HG03558 (cell line): ENCODE data around the gene INTS6.

Experiments used
- ATAC-seq: cut with Tn5 transposase; IDR thresholded peaks from one replicate; pipeline ENCODE4 v1.9.1; 2021; ENCODE audit warnings: moderate number of reproducible peaks; ENCODE audit not compliant: unreplicated experiment; ENCODE audit errors: extremely low read depth

INTS6 gene

DNA sequence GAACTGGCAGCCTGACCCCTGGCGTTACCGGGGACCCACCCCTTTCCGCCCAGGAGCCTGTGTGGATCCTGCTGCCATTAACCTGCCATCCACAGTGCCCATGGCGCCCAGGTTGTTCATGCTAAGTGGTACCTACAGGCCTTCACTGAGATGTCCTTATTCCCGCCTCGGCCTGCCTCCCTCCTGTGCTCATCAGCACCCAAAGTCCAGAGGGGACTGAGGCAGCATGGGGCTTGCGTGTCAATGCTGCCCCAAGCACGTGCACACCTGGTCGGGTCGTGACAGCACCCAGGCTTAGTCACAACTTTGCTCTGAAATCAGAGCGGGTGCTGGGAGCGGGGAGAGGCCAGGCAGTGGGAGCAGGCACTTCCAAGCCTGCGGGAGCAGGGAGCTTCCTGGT, 3.7 kb upstream of the INTS6 start:
- no peak for ATAC-seq

DNA sequence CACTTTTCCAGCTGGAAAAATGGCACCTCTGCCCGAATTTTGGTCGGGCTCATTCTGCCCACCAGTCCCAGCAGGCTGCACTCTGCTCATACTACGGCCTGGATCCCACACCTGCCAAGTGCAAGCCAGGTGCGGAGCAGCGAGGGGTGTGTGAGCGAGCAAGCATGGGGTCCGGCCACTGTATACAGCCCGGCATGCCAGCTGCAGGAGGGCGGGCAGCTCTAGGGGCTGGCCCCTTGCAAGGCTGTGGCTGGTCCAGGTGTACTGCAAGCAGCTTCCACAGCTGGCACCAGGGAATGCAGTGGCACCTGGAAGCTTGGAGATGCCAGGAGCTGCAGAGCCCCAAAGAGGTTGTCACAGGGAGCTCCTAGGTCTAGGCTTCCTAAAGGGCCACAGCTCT, 2.7 kb upstream of the INTS6 start:
- no peak for ATAC-seq

DNA sequence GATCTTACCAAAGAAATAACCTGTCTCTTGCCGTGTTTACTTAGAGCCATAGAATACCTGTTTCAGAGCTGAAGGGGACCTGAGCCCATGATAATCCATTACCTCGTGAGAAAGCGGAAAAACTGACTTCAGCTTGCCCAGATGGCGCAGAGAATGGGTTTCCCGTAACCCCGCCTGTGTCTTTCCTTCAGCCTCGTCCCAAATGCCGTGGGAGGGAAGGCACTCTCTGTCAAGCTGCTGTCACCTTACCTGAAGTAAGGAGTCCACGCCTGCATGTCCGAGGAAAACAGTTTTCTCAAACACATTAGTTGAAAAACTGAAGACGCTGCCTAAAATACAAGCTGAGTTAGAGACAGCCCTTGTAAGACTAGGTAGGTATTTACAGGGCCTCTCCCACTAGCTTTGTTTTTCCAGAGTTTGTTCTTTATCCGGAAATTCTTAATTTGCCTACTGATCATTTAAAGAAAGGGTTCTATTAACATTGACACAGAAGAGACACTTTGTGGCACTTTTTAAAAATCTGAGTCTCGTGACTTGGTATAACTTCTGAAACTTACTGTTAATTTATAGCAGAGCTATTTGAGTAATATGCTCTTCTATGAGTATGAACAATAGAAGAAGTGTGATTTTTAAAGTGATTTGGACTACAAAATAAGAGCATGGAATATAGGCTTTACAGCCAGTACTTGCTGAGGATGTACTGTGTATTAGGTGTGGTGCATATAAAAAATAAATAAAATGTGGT, 1.3 kb upstream of the INTS6 start:
- ATAC-seq: no peak

DNA sequence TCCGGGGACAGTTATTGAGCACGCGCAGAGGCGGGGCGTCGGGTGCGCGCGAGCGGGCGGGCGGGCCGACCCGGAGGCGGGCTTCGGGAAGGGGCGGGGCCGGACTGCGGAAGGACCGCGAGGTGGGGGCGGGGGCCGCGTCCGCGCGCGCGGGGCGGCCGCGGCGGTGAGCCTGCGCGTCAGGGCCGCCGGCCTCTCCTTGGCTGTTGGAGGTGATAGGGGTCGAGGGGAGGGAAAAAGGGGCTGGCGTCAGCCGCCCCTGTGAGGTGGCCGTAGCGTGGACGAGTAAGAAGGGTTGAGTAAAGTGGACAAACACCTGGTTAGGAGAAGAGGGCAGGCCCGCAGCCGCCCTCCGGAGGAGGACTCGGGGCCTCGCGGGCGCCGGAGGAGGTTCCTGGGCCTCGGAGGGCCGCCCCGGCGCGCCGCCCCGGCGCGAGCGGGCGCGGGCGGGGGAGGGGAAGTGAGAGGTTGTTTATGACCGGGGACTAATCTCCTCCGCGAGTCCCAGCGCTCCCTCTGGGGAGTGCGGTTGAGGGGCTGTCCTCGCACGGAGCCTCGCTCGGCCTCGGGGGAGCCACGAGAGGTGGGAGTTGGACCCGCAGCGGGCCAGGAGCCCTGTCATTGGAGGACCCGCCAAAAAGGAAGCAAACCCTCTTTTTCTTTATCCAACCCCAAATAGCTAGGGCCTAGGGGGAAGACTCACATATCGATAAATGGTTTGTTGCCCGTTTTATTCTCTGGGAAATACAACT, 547 bp upstream of the INTS6 start:
- peak; percentile 30 for ATAC-seq

DNA sequence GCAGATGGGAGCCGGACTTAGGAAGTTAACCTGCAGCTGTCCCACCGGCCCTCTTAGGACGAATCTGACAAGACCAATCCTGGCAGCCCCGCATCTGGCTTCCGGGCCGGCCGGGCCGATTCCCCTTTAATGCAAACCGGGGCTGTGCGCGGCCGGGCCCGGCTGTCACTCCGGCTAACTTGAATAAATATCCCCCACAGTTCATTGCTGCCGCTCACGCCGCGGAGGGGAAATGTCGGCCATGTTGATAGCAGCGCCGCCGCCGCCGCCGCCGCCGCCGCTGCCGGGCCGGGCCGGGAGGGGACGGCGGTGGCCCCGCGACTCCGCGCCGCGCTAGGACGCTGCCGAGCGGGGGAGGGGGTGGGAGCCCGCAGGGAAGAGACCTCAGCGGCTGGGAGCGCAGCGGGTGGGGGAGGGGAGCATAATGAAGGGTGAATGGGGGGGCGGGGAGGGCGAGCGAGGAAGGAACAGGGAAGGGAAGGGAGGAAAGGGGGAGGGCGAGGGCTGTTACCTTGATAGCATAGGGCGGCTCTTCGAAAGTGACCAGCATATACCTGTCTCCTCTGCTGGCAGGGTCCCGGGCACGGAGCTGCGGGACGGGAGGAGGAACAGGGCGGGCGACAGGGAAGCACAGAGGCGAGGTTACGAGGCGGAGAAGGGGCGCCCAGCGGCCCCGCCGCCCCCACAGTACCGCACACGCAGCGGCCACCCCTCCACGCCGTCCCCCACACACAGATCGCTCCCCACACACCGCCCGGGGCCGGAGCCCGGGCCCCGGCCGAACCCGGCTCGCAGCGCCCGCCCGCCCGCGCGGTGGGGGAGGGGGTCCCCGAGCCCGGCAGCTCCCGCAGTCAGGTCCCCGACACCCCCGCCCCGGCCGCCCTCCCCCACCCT, 1.1 kb downstream of the INTS6 start:
- peak; percentile 19 for ATAC-seq

DNA sequence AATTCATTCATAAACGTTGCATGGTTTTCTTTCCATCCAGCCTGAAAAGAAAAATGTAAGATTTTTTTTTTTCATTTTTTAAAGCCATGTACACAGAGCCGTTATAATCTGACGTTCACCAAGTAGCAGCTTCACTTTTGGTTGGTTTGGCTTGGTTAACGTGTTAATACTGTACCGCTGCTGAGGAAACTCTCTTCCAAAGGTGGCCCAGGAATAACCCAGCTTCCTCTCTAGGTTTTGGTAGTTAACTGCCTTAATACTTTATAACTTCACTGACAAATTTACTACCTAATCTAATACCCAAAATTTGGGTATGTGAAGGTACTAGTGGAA, 1.7 kb downstream of the INTS6 start:
- no peak for ATAC-seq

DNA sequence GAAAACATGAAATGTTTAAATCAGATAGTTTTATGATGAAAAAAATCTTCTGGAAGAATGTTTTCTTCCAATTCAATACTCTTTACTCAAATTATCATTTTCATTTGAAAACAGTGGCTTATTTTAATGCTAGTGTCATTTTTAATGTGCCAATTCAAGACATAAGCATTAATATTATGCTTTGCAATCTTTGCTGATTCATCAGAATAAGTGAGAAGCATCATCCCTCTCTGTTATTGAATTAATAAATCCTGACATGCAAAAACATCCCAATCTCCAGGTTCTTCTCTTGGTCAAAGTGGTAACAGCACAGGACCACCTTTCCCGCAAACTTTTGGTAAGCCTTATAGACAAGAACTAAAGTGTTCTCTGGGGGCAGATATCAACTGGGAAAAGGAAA, 3.8 kb downstream of the INTS6 start:
- no peak for ATAC-seq

DNA sequence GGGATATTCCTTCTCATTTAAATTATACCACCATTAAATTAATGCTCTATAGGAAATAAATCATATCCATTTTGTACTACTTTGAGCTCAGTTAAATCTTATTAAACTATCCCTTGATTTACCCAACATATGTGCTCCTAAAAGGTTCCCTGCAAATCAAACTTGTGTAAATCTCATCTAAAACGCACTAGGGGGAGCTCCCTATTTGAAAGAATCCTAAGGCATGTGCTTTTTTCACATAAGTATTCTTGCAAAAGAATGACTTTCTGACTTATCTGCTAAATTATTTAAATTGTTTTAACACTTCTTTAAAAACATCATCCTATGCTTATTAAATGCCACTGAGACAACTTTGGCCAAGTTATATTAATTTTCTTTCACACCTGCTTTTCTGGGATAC, 7.9 kb downstream of the INTS6 start:
- ATAC-seq: no peak

DNA sequence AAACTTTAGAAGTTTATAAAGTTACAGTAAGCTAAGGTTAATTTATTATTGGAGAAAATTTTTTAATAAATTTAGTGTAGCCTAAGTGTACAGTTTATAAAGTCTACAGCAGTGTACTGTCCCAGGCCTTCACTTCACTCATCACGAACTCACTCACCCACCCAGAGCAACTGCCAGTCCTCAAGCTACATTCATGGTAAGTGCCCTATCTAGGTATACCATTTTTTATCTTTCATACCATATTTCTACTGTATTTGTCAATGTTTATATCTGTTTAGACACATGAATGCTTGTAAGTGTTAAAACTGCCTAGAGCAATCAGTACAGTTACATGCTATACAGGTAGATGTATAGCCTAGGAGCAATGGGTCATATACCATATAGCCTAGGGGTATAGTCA, 12.5 kb downstream of the INTS6 start:
- ATAC-seq: no peak

DNA sequence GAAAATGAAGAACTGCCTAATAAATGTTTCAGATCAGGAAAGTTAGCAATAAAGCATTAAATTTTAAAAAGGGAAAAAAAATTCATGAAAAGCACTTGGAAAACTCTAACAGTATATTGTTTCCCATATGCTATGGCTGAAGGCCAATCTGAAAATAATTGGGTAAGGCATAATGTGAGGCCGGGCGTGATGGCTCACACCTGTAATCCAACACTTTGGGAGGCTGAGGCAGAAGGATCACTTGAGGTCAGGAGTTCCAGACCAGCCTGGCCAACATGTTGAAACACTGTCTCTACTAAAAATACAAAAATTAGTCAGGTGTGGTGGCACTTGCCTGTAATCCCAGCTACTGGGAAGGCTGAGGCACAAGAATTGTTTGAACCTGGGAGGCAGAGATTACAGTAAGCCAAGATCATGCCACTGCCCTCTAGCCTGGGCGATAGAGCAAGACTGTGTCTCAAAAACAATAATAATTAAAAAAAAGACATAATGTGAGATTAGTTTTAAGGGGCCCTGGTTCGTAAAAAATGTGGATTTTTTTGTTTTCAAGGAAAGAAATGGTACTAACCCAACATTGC, 15.2 kb downstream of the INTS6 start:
- ATAC-seq: no peak

DNA sequence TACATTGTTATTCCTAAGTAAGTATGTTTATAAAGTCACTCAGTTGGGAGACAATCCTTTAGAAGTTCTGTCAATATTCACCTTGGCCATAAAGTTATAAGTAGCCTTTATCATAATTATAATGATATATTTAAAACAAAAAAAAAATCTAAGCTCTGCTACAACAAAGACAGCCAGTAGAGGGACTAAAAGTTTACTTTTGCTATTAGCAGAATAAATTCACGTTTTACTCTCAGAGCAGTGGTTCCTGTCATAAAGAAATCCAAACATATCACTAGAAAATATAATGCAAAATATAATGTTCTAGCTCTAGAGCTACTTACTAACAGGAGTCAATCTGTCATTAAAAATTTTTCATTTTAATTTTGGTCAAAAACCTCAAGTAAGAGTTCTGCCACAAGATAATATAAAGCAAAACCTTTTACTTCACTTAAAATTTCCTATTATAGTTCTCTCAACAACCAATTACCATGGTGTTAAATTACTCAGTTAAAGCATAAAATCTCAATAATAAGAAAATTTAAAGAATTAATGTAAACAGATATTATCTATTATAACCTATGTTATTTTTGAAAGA, 17.7 kb downstream of the INTS6 start:
- ATAC-seq: no peak

DNA sequence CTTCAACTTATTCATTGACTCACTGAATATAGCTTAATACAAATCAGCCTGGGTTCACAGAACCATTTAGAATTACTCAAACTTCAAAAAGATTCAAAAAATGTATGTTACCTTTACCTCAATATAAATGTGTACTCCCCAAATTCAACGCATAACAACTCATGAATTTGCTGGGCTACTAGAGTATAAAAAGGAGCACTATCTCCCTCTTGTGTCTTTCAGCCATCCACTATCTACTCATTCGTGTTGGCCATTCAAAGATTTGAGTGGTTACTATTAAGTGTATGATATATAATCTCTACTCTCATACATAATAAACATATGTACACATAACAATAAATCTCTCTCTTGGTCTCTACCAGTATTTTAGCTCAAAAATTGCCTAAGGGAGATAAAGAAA, 20.3 kb downstream of the INTS6 start:
- ATAC-seq: no peak

DNA sequence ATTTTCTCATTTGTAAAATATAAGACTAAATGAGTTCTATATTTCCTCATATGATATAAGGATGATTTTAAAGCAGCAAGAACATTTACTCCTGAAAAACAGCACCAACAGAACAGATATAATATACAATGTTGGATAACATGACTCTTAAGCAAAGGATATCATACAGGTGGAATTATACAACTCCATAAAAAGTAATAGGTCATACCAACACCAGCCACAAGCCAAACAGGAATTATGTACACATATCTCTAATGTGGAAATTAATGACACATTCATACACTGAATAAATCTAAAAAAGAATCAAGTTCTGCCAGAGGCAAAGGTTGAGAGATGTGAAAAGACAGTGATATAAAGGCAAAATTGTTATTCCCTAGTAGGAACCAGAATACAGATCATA, 25.9 kb downstream of the INTS6 start:
- ATAC-seq: no peak

DNA sequence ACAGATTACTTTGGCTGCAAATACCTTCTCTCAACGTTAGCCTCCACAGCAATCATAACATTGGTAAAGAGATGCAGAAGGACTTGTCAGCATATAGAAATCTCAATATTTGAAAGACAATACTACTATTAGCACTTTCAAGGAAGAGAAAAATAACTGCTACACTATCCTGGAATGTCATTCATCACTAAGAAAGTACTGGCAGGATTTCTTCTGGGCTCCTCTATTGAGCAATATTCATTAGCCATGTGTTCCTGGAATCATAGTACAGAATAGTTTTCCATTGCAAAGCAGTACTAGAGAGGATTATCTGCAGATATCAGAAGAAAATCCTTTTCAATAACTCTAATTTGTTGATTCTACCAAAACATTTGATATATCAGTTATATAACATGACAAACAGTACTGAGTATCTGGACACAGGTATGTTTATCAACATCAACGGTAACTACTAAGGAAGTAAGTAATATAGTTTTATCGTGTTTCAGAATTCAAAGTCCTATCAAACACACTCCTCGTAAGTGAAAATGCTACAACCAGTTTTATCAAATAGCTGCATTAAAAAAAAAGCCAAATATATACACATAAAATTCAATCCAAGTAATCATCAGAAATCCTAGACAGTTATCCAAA, 27.3 kb downstream of the INTS6 start:
- no peak for ATAC-seq

DNA sequence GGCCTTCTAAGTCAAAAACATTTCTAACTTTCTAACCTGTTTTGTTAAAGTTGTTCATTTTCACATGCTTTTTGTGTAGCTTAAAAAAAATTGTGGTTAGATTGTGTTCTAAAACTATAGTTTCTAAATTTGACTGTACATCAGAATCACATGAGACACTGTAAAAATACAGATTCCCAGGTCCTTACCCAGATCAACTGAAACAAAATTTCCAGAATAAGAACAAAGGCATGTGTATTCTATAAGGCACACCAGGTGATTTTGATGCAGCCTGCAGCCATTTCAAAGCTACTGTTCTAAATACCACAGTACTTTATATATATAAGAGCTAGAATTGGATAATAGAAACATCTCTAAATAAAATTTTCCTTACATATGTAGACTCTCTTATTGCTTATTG, 29.1 kb downstream of the INTS6 start:
- ATAC-seq: no peak

DNA sequence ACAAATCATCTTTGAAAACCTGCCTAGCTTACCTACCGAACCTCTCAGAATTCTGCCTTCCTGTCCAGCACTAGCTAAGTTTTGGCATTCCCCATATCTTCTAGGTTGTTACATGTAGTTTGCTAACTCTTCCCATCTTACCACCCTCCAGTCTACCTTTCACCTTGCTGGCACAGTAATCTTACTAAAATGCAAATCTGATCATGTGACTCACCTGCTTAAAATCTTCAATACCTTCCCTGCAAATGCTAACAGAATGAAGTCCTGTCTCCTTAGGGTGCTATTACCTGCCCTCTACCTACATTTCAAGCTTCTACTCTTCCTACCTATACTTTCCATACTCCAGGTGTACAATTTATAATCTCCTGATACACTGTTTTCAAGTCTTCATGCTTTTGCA, 30.4 kb downstream of the INTS6 start:
- no peak for ATAC-seq

DNA sequence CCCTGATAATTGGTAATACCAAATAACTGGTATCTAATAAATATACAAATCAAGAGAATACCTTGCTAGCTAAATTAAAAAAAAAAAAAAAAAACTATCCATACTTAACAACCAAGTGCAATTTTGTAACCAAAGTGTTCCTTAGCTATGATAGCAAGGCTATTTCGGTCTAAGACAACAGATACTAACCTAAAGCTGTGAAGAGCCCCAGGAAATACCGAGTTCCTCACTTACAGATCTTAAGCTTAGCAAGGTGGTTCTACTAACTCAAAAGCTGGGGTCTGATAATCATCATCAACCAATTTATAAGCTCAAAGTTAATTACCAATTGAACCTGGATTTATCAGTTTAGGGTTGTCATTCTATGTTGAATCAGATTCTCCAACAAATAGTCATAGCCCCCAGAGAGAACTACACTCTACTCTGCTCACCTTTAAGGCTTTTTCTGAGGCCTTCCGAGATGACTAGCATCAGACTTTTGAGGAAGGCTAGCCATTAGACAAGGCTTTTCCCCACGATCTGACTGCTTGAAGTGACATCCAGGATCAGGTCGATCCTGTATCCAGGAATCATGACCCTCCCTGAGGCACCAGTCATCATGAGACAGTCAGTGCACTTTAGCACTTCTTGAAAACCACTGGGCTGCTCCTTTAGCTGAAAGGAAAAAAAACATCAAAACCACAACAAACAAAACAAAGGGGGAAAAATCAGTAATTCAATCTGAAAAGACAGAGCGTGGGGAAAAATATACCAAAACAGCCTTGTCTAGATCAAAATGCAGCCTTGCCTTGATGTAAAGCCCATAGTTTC, 31.9 kb downstream of the INTS6 start:
- no peak for ATAC-seq

DNA sequence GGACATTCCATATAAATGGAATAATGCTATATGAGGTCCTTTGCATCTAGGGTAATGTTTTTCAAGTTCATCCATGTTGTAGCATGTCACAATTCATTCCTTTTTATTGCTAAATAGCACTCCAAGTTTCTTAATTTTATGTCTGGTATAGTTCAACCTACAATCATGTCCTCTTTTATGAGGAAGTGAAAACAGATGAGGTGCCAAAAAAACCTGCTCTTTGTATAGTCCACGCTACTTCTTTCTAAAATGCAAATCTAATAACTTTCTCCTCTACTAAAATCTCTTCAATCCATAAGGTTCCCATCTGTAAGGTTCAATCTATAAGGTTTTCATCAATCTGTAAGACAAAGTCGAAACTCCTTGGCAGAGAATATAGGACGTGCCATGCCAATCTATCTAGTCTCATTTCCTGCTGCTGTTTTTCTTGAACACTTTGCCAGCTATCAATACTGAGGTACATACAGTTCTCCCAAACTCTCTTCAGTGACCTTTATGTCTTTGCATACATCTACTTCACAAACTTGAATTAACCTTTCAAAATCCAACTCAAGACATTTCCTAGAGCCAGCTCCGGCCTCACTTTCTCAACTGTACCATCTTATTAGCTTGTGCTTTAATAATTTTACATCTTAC, 33.7 kb downstream of the INTS6 start:
- no peak for ATAC-seq

DNA sequence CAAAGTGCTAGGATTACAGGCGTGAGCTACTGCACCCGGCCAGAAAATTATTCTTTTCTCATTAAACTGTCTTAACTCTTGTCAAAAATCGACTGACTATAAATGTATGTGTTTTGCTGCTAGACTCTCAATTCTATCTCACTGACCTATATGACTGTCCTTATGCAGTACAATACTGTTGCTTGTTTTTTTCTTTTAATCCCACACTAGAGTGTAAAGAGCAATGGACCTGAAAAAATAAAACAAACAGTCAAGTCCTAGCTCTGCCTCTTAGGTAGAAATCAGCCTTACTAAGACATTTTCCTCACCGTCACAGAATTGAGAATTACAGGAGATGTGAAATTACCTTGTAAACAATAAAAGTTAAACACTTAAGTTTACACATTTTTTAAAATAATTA, 35.1 kb downstream of the INTS6 start:
- no peak for ATAC-seq
